Esophagus (tissue), 2 donors: Measurements from ENCODE around the gene CACNA2D3. TPM values are rescaled to one million over a fixed set of nuclear protein-coding genes. Genes with fewer than 3 reads are reported as not detected.

Source experiments
- H3K27ac ChIP-seq, 2 donors: one replicate each; pipeline ENCODE4 v1.5.1; 2013; ENCODE audit warnings: low read depth in 2 of 2, mild to moderate bottlenecking in 2 of 2, inconsistent platforms in 1 of 2, low read length in 1 of 2, moderate library complexity in 1 of 2
- H3K27me3 ChIP-seq, 2 donors: one replicate each; pipeline ENCODE4 v1.6.1; 2013; ENCODE audit warnings: low read length in 2 of 2, control low read depth in 1 of 2, mild to moderate bottlenecking in 1 of 2; ENCODE audit not compliant: insufficient read depth in 2 of 2, control insufficient read depth in 1 of 2
- H3K36me3 ChIP-seq, 2 donors: one replicate each; pipeline ENCODE4 v1.6.1; 2013; ENCODE audit warnings: low read length in 1 of 2; ENCODE audit not compliant: control insufficient read depth in 2 of 2, insufficient read depth in 2 of 2
- H3K4me1 ChIP-seq, 2 donors: one replicate each; pipeline ENCODE4 v1.6.1; 2013; ENCODE audit warnings: low read length in 1 of 2; ENCODE audit not compliant: control insufficient read depth in 2 of 2, insufficient read depth in 2 of 2
- H3K4me3 ChIP-seq, 2 donors: one replicate each; pipeline ENCODE4 v1.5.1; 2013; ENCODE audit warnings: low read length in 2 of 2, mild to moderate bottlenecking in 2 of 2, low read depth in 1 of 2, moderate library complexity in 1 of 2
- H3K9me3 ChIP-seq, 2 donors: one replicate each; pipeline ENCODE4 v1.6.1; 2013; ENCODE audit warnings: mild to moderate bottlenecking in 2 of 2, low read depth in 1 of 2, low read length in 1 of 2, moderate library complexity in 1 of 2; ENCODE audit not compliant: control insufficient read depth in 2 of 2, insufficient read depth in 1 of 2
- WGBS, 2 donors: extraction: QIAGEN DNeasy Blood & Tissue Kit; methylation state at CpG; one replicate each; pipeline ENCODE4 v1.1.7; 2013; 5-methylcytosine and 5-hydroxymethylcytosine counted together
- polyA plus RNA-seq, 2 donors: library from polyadenylated mRNA; stranded (reverse); fragments of 200-250 nt; gene quantifications; one replicate each; pipeline ENCODE4 v1.2.3, GENCODE V29; 2013
- donor health status: healthy with polysubstance abuse.
- donor health status: Bipolar disorder and iron deficiency.

The CACNA2D3 gene
- polyA plus RNA-seq, 2 donors: 1.7 to 1.8 TPM

DNA sequence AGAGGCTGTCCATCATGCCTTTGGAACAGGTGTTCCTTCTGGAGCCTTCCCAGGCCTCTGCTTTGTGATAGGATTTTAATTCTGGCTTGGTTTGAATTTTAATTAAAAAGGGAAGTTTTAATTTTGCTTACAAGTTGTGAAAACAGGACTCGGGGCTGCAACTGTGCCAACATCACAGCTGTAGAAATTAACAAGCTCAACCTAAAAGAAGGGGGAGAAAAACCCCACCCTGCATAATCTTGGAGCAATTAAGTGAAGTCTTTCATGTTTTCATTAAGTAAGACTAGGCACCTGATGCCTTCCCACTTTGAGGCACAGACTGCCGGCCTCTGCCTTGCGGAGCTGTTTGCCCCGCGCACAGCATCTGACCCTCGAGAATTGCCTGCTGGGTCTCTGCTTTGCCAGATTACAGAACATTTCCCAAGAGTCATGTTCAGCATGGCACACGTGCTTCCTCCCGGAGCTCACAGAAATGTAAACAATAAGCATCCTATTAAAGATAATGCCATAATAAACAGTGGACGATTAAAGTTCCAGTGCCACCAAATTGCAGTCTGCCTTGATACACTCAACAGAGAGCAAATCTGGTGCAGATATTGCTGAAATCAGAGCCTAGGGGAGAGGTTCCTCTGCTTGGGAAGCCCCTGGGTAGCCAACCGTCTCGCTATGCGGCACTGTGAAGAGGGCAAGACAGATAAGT is 441.3 kb downstream of the CACNA2D3 start:
- H3K4me1 ChIP-seq: peaks cover 0 to 3% of the 10 kb centered on the region in 2 donors
- no peak overlapping the region for H3K27ac ChIP-seq
- no peaks in the 10 kb centered on the region for H3K36me3 ChIP-seq
- H3K9me3 ChIP-seq: no peaks in the 10 kb centered on the region
- H3K4me3 ChIP-seq: no peak overlapping the region
- 71 to 73% methylated on average over 12 of the region's 12 CpGs for WGBS, 2 donors
- H3K27me3 ChIP-seq: no peaks in the 10 kb centered on the region

DNA sequence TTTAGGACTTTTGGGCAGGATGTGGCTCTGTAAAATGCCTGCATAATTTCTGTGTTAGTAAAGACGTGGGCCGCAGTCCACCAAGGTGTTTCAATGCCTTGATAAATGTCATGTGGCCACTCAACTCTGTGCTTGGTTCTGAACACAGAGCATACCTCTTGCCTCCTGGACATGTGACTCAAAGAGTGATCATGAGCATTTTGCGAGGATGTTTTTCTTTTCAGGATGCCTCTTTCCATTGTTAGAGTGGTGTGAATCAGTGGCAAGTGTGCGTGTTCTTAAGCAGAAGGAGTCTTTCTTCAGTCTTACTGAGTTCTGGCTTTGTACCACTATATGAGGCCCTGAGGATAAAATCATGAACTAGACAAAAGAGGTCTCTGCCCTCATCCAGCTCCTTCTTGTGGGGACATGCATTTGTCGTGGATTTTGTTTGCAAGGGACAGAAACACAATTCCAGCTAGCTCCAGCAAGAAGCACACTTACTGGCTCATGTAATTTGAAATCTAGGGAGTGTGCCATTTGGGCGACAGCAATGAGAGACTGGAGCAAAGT is 442.1 kb downstream of the CACNA2D3 start:
- no peak overlapping the region for H3K4me3 ChIP-seq
- peaks cover 0 to 3% of the 10 kb centered on the region in 2 donors for H3K4me1 ChIP-seq
- no peaks in the 10 kb centered on the region for H3K36me3 ChIP-seq
- H3K9me3 ChIP-seq: no peaks in the 10 kb centered on the region
- H3K27ac ChIP-seq: peak overlapping the region; percentile 21 to 48
- 54 to 66% methylated on average over 6 of the region's 6 CpGs for WGBS, 2 donors
- no peaks in the 10 kb centered on the region for H3K27me3 ChIP-seq

DNA sequence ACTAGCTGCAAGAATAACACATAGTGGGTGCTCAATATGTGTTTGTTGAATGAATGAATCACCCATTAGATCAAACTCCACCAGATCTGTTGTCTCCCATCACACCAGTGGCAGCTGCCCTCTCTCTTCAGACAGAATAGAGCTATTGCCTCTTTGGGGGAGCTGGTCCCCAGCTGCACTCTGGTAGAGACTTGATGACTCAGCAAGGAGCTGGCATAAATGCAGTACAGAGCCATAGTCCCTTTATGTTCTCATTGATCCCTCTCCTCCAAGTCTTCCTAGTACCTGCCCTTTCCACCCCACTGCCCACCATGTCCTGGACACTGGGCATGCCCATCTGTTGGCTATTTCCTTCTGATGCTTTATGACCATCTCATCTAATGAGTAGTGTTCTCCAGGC is 443.6 kb downstream of the CACNA2D3 start:
- H3K27ac ChIP-seq: no peak overlapping the region
- no peaks in the 10 kb centered on the region for H3K36me3 ChIP-seq
- H3K4me1 ChIP-seq: peaks cover 0 to 3% of the 10 kb centered on the region in 2 donors
- H3K4me3 ChIP-seq: no peak overlapping the region
- no peaks in the 10 kb centered on the region for H3K27me3 ChIP-seq
- no peaks in the 10 kb centered on the region for H3K9me3 ChIP-seq

DNA sequence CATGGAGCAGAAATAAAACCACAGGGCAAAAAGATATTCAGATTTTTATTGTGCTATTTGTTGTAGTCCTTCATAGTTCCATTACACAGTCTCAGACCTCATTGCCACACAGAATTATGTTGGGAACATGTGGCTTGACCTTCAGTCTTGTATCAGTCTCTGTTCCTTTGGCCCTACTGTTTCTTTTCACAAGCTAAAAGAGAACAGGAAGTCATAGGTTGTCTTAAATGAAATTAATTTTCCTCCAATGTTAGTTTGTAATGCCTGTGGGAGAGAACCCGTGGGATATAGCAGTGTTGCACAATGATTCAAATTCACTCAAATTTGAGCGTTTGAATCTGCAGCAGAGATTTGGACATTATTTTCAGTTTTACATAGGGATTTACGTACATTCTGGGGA is 445.6 kb downstream of the CACNA2D3 start:
- Histone ChIP-seq H3K9me3 (no peaks in the 10 kb centered on the region), H3K27me3 (no peaks in the 10 kb centered on the region), H3K4me1 (peaks cover 0 to 3% of the 10 kb centered on the region in 2 donors), H3K36me3 (peaks cover 0 to 3% of the 10 kb centered on the region in 2 donors), H3K4me3 (no peak overlapping the region), H3K27ac (no peak overlapping the region)
- WGBS, 2 donors: 67 to 77% methylated on average over 3 of the region's 3 CpGs

DNA sequence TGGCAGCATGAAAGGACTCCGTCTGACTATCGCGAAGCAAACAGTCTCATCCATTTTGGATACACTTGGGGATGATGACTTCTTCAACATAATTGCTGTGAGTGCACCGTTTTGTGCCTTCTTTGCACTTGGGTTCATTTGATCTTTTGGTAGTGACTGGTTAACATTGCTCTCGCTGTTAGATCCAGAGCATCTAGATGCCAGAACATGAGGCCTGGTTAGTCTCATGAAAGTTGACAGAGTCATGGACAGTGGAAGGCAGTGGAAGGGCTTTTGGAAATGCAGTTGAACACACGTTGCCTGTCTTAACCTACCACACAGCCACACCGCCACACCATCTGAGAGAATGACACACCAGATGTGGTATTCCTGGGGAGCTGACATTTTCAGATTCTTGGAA is 447.7 kb downstream of the CACNA2D3 start:
- Histone ChIP-seq H3K4me3 (no peak overlapping the region), H3K9me3 (no peaks in the 10 kb centered on the region), H3K27ac (no peak overlapping the region), H3K27me3 (no peaks in the 10 kb centered on the region), H3K36me3 (peaks cover 0 to 3% of the 10 kb centered on the region in 2 donors), H3K4me1 (peaks cover 0 to 2% of the 10 kb centered on the region in 2 donors)
- 88 to 92% methylated on average over 7 of the region's 7 CpGs for WGBS, 2 donors

DNA sequence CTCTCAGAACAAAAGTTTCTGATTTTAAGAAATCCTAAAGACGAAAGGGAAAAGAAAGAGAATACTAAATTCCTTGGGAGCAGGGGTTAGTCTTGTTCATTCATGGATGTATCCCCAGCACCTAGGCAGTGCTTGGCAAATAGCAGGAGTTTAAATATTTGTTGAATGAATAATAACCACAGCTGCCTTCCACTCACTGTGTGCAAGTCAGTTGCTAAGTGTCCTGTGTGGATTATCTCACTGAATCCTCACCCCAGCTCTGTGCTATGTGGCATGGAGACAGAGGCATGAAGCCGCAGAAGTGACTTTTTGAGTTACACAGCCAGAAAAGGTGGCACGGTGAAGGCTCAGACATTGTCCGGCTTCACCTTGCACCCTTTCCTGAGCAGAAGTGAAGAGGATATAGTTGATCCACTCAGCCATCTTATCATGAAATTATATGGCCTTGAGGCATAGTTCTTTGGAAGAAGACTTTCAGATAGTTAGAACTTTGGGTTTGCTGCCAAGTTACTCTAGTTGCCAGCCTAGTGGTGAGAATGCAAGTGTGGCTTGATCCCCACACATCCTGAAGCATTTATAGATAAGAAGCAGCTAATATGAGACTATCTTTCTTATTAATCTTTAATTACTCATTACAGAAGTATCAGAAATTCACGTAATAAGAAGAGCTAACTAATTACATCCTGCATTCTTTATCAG is 450.0 kb downstream of the CACNA2D3 start:
- Histone ChIP-seq H3K27ac (no peak overlapping the region), H3K4me3 (no peak overlapping the region), H3K4me1 (no peaks in the 10 kb centered on the region), H3K9me3 (no peaks in the 10 kb centered on the region), H3K27me3 (no peaks in the 10 kb centered on the region), H3K36me3 (peaks cover 0 to 3% of the 10 kb centered on the region in 2 donors)
- 90 to 92% methylated on average over 5 of the region's 5 CpGs for WGBS, 2 donors

DNA sequence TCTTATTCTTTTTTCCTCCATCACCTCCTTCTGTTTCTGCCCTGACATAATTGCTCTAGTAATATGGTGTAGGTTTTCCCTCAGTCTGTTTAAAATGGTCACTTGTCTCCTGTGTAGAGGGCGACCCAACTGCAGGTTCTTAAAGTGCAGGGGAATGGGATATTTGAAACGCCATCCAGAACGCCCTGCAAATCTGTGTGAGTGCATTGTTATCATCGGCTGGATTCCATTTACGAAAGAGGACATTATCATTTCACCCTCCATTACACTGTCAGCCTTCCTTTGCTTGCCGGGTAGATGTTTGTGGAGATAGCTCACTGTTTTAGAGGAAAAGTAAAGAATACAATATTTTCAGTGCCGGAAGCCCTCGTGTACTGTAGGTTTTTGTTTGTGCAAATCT is 451.5 kb downstream of the CACNA2D3 start:
- Histone ChIP-seq H3K9me3 (no peaks in the 10 kb centered on the region), H3K4me3 (no peak overlapping the region), H3K36me3 (peaks cover 0 to 3% of the 10 kb centered on the region in 2 donors), H3K27ac (no peak overlapping the region), H3K27me3 (no peaks in the 10 kb centered on the region), H3K4me1 (no peaks in the 10 kb centered on the region)
- 65 to 67% methylated on average over 8 of the region's 8 CpGs for WGBS, 2 donors

DNA sequence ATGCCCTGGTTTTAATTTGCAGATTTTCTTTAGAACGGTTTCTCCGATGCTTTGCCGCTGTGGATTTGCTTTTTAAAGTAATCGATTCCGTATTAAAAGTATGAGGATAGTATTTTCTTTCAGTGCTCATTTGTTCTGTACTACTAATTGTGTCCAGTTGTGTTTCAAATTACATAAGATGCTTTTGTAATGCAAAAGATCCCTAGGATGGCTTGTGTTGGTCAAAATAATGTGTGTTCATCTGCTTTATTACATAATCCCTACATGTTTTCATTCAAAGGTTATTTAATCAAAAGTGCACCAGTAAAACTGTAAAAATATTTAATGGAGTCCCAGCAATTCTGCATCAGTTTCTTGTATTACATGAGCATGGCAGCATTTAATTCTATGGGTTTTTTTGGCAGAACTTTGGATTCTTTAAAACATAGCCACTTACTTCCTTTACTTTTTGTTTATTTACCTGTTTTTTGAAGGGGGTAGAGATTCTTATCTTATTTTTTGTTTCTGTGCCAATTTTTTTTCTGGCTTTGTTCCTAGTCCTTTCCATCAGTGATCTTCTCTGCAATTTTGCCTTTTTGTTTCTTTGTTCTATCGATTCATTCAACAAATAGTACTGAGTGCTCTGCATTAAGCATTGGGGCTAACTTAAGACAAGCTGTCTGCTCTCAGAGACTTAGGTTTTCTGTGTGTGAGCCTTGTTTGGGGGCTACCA is 452.7 kb downstream of the CACNA2D3 start:
- Histone ChIP-seq H3K27me3 (no peaks in the 10 kb centered on the region), H3K27ac (no peak overlapping the region), H3K4me1 (no peaks in the 10 kb centered on the region), H3K36me3 (peaks cover 0 to 3% of the 10 kb centered on the region in 2 donors), H3K9me3 (no peaks in the 10 kb centered on the region), H3K4me3 (no peak overlapping the region)
- WGBS, 2 donors: 88 to 90% methylated on average over 6 of the region's 6 CpGs

DNA sequence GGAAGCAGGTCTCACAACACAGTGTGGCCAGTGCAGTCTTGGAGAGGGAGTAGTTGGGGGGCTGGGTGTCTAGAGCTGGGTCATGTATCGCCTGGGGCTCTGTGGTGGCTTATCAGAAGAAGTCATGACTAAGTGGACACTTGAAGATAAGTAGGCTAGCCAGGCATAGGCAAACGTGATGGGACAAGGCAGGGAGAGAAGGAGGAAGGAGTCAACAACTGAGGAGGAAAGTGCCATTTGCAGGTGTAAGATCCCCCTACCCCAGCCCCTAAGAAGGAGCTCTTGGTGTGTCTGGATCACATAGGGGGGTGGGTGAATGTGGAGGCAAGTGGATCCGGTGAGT is 453.2 kb downstream of the CACNA2D3 start:
- WGBS, 2 donors: 64 to 65% methylated on average over 3 of the region's 3 CpGs
- H3K4me1 ChIP-seq: no peaks in the 10 kb centered on the region

More for the DNA sequence above, 453.2 kb downstream of the CACNA2D3 start:
- Histone ChIP-seq H3K36me3 (peaks cover 0 to 3% of the 10 kb centered on the region in 2 donors), H3K27ac (no peak overlapping the region), H3K27me3 (no peaks in the 10 kb centered on the region), H3K9me3 (peaks cover 0 to 2% of the 10 kb centered on the region in 2 donors), H3K4me3 (no peak overlapping the region)
